IMR-90 (cell line): Measurements from ENCODE around the gene GTF2F2. TPM values are rescaled to one million over a fixed set of nuclear protein-coding genes. Genes with fewer than 3 reads are reported as not detected.

Source experiments
- ATAC-seq: fragments of 200-7000 bp; cut with Tn5 transposase; 2 replicates; pipeline ENCODE4 v1.9.1; 2020; ENCODE audit warnings: low read depth, mild to moderate bottlenecking, moderate library complexity
- BruUV-seq: library from RNA; stranded (reverse); fragments of 400-500 nt; replicated peaks from 2 replicates; lab custom pipeline; 2021; lab: Mats Ljungman, UMichigan
- CTCF ChIA-PET: fragments of 300-600 bp; formaldehyde crosslinking; extraction: SDS; loops from one replicate; lab custom pipeline; 2021; ENCODE audit warnings: antibody characterized with exemption; lab: Yijun Ruan, JAX
- POLR2A ChIA-PET: fragments of 300-600 bp; sonication (Branson Sonifier 250); formaldehyde crosslinking; loops from one replicate; lab custom pipeline; 2022; ENCODE audit warnings: antibody characterized with exemption; ENCODE audit not compliant: unreplicated experiment; lab: Charles Lee
- DNase-seq: peaks from one replicate; pipeline ENCODE4 v3.0.0; 2013
- H2AFZ ChIP-seq: replicated peaks from 2 replicates; pipeline ENCODE3; 2013; ENCODE audit warnings: low read length, mild to moderate bottlenecking; ENCODE audit not compliant: poor library complexity
- H2AK5ac ChIP-seq: 2 replicates; pipeline ENCODE4 v1.6.1; 2013; ENCODE audit warnings: low read depth, low read length, inconsistent platforms
- H2AK9ac ChIP-seq: replicated peaks from 2 replicates; pipeline ENCODE3; 2013; ENCODE audit warnings: mild to moderate bottlenecking, low read depth, low read length, moderate library complexity; ENCODE audit not compliant: poor library complexity
- H2BK120ac ChIP-seq: 2 replicates; pipeline ENCODE4 v1.6.1; 2013; ENCODE audit warnings: low read depth, low read length, inconsistent platforms
- H2BK15ac ChIP-seq: 3 replicates; pipeline ENCODE4 v1.6.1; 2013; ENCODE audit warnings: low read depth, low read length, inconsistent platforms
- H2BK20ac ChIP-seq: 2 replicates; pipeline ENCODE4 v1.6.1; 2013; ENCODE audit warnings: low read depth, mild to moderate bottlenecking, inconsistent platforms, low read length, moderate library complexity
- H2BK5ac ChIP-seq: 2 replicates; pipeline ENCODE4 v1.6.1; 2013; ENCODE audit warnings: mild to moderate bottlenecking, low read depth, low read length, inconsistent platforms; ENCODE audit not compliant: poor library complexity, severe bottlenecking
- H3K14ac ChIP-seq: replicated peaks from 2 replicates; pipeline ENCODE4 v1.6.1; 2013; ENCODE audit warnings: low read depth, low read length, inconsistent platforms
- H3K18ac ChIP-seq: 2 replicates; pipeline ENCODE4 v1.6.1; 2013; ENCODE audit warnings: low read depth, low read length, control low read depth
- H3K23ac ChIP-seq: 2 replicates; pipeline ENCODE4 v1.6.1; 2013; ENCODE audit warnings: low read depth, low read length, inconsistent platforms
- H3K27ac ChIP-seq: 2 replicates; pipeline ENCODE4 v1.5.1; 2013; ENCODE audit warnings: mild to moderate bottlenecking, control low read depth, low read length; ENCODE audit not compliant: insufficient read depth
- H3K27me3 ChIP-seq: 2 replicates; pipeline ENCODE4 v1.6.1; 2013; ENCODE audit warnings: low read length; ENCODE audit not compliant: control insufficient read depth, insufficient read depth
- H3K36me3 ChIP-seq: 2 replicates; pipeline ENCODE4 v1.6.1; 2013; ENCODE audit warnings: low read length, mixed read lengths; ENCODE audit not compliant: control insufficient read depth, insufficient read depth
- H3K4ac ChIP-seq: 2 replicates; pipeline ENCODE4 v1.6.1; 2013; ENCODE audit warnings: low read depth, low read length, inconsistent platforms
- H3K4me1 ChIP-seq: 2 replicates; pipeline ENCODE4 v1.6.1; 2013; ENCODE audit warnings: low read length, mixed read lengths; ENCODE audit not compliant: control insufficient read depth, insufficient read depth
- H3K4me2 ChIP-seq: 2 replicates; pipeline ENCODE4 v1.6.1; 2013; ENCODE audit warnings: low read depth, mild to moderate bottlenecking, control low read depth, low read length, moderate library complexity
- H3K4me3 ChIP-seq: 2 replicates; pipeline ENCODE4 v1.5.1; 2013; ENCODE audit warnings: low read depth, mild to moderate bottlenecking, control low read depth, low read length, moderate library complexity; ENCODE audit not compliant: insufficient read depth
- H3K56ac ChIP-seq: 2 replicates; pipeline ENCODE4 v1.6.1; 2013; ENCODE audit warnings: low read length, inconsistent platforms; ENCODE audit not compliant: insufficient read depth; ENCODE audit errors: extremely low read depth
- H3K79me1 ChIP-seq, 2 experiments: 2 replicates each; pipeline ENCODE4 v1.6.1; 2013; ENCODE audit warnings: low read length in 2 of 2, inconsistent platforms in 1 of 2, low read depth in 1 of 2
- H3K9ac ChIP-seq: 2 replicates; pipeline ENCODE4 v1.6.1; 2013; ENCODE audit warnings: low read depth, low read length, control low read depth
- H3K9me1 ChIP-seq: 2 replicates; pipeline ENCODE4 v1.6.1; 2013; ENCODE audit warnings: low read length, inconsistent platforms; ENCODE audit not compliant: insufficient read depth
- H3K9me3 ChIP-seq: 2 replicates; pipeline ENCODE4 v1.6.1; 2013; ENCODE audit warnings: low read length; ENCODE audit not compliant: control insufficient read depth, insufficient read depth
- H4K20me1 ChIP-seq: 2 replicates; pipeline ENCODE4 v1.6.1; 2013; ENCODE audit warnings: low read length, inconsistent platforms; ENCODE audit not compliant: insufficient read depth
- H4K5ac ChIP-seq: 2 replicates; pipeline ENCODE4 v1.6.1; 2013; ENCODE audit warnings: mild to moderate bottlenecking, low read depth, low read length, control low read depth
- H4K8ac ChIP-seq, 2 experiments: 2 replicates each; pipeline ENCODE4 v1.6.1; 2013; ENCODE audit warnings: low read depth in 2 of 2, low read length in 2 of 2, control low read depth in 1 of 2, inconsistent platforms in 1 of 2
- H4K91ac ChIP-seq: 2 replicates; pipeline ENCODE4 v1.6.1; 2013; ENCODE audit warnings: low read depth, low read length, inconsistent platforms; ENCODE audit not compliant: insufficient read depth
- FOS ChIP-seq: fragments of 150-350 bp; IDR thresholded peaks from 2 replicates; pipeline ENCODE4 v1.6.1; 2016; ENCODE audit warnings: low read depth, low read length
- MAZ ChIP-seq: IDR thresholded peaks from 2 replicates; pipeline ENCODE4 v1.6.1; 2012; ENCODE audit warnings: low read depth, mild to moderate bottlenecking, low read length, improper control_type of control experiment, moderate library complexity, borderline replicate concordance
- MXI1 ChIP-seq: IDR thresholded peaks from 2 replicates; pipeline ENCODE4 v1.6.1; 2012; ENCODE audit warnings: low read depth, mild to moderate bottlenecking, low read length, moderate library complexity, borderline replicate concordance
- POLR2A ChIP-seq: IDR thresholded peaks from 2 replicates; pipeline ENCODE4 v1.6.1; 2012; ENCODE audit warnings: mild to moderate bottlenecking, low read depth, low read length
- WGBS, 2 experiments: methylation state at CpG; one replicate each; pipeline versions ENCODE4 v1.1.5 to v1.1.7; 2013; ENCODE audit warnings: missing lambda C conversion rate in 2 of 2; ENCODE audit not compliant: insufficient read length in 1 of 2; ENCODE audit errors: extremely low coverage in 2 of 2; 5-methylcytosine and 5-hydroxymethylcytosine counted together
- dilution Hi-C: fragments of 300-500 bp; cut with HindIII; formaldehyde crosslinking; loops from one replicate; pipeline ENCODE4 v1.14.3; 2018; ENCODE audit warnings: low sequenced_read_pairs; ENCODE audit not compliant: unreplicated experiment
- in situ Hi-C: fragments of 300-500 bp; cut with MboI; formaldehyde crosslinking; loops from 3 replicates; pipeline ENCODE4 v1.14.3; 2019; ENCODE audit warnings: low sequenced_read_pairs, inconsistent platforms, mixed read lengths
- intact Hi-C: fragments of 100-400 bp; cut with micrococcal nuclease; formaldehyde crosslinking; loops from 2 replicates; pipeline ENCODE4 v1.10.0; 2022
- polyA plus RNA-seq, 3 experiments: library from polyadenylated mRNA; depleted of rRNA; stranded (reverse); fragments of >200 nt; gene quantifications; 2 replicates each; pipeline ENCODE4 v1.2.3, GENCODE V29; 2012; ENCODE audit warnings: low replicate concordance in 1 of 3
- total RNA-seq: library from RNA; depleted of rRNA; stranded (reverse); fragments of >200 nt; gene quantifications from 2 replicates; pipeline ENCODE4 v1.2.3, GENCODE V29; 2012

GTF2F2 gene
- total and polyA plus RNA-seq, 2 of the 4 experiments (the other 2 are of a cell fraction), result 16.5 to 21.0 TPM

DNA sequence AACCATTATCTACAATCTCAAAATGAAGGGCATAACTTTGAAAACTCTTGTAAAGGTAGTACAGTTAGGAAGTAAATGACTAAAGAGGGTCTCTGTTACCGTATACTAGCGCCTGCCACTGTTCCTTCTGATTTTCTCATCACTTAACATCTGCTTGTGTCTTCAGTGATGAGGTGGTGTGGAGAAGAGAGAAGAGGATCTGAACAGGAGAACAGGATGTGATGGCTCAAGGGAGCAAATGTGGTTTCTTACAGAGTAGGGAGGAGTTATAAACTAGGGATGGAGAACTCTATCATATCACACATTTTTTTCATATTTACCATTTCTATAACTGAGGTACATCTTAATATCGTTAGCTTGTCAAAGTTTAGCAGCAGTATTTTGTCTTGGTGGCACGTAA is 79.4 kb downstream of the GTF2F2 start:
- no peak overlapping the region for H2AK9ac ChIP-seq
- TF ChIP-seq FOS (no peak), POLR2A (no peak), MXI1 (no peak), MAZ (no peak)
- H2BK120ac ChIP-seq, result peak overlapping the region; percentile 42; the same call in 1 of the 2 replicates
- ChIA-PET CTCF (no interaction called here), POLR2A (no interaction called here)
- H2BK20ac ChIP-seq, result peak overlapping the region; percentile 41; the same call in 1 of the 2 replicates
- no peaks in the 10 kb centered on the region for H4K20me1 ChIP-seq
- H3K27ac ChIP-seq, result no peak overlapping the region
- in situ Hi-C loops (no loop called here), intact Hi-C loops (loop anchor here (5.0 kb wide), 1 partner anchor 77 kb away; the partner anchor contains the start of gene GTF2F2), dilution Hi-C loops (no loop called here)
- peak overlapping the region in 1 of 2 experiments; percentile 22; a peak in 1 of 4 replicates for H4K8ac ChIP-seq
- H3K9me1 ChIP-seq, result peaks cover 6% of the 10 kb centered on the region
- H3K4me2 ChIP-seq, result peak overlapping the region; percentile 3; the same call in 1 of the 2 replicates
- no peak for DNase-seq
- peak overlapping the region; percentile 53 for H2BK5ac ChIP-seq
- H3K79me1 ChIP-seq, result peaks cover 17 to 54% of the 10 kb centered on the region in 2 experiments
- no peak overlapping the region for H3K56ac ChIP-seq
- no peak overlapping the region for H3K9ac ChIP-seq
- no peak overlapping the region for H3K4me3 ChIP-seq
- no peaks in the 10 kb centered on the region for H3K9me3 ChIP-seq
- no CpG with 5 or more reads among the region's 4 CpGs for WGBS, 2 experiments
- peak overlapping the region; percentile 59; the same call in 1 of the 2 replicates for H3K14ac ChIP-seq
- H3K23ac ChIP-seq, result peak overlapping the region; percentile 69; the same call in 1 of the 2 replicates
- H2AFZ ChIP-seq, result no peak overlapping the region
- H2BK15ac ChIP-seq, result no peak overlapping the region
- H3K36me3 ChIP-seq, result peaks cover 2% of the 10 kb centered on the region
- peak; percentile 19; the same call in 1 of the 2 replicates for ATAC-seq
- peak overlapping the region; percentile 43; the same call in 1 of the 2 replicates for H3K4ac ChIP-seq
- H3K27me3 ChIP-seq, result no peaks in the 10 kb centered on the region
- H2AK5ac ChIP-seq, result peak overlapping the region; percentile 17; the same call in 1 of the 2 replicates
- H4K91ac ChIP-seq, result peak overlapping the region; percentile 31; the same call in 1 of the 2 replicates
- no TSS peak for BruUV-seq
- H3K4me1 ChIP-seq, result peaks cover 8% of the 10 kb centered on the region
- no peak overlapping the region for H4K5ac ChIP-seq
- H3K18ac ChIP-seq, result no peak overlapping the region; the same call in 1 of the 2 replicates
